Heart left ventricle (tissue), 13 donors: Measurements from ENCODE around the gene STPG2.

Experiments used
- CTCF ChIP-seq, 12 donors: fragments of 200-600 bp; sonication (generic) in 4 of 12; IDR thresholded peaks; one replicate each; pipeline versions ENCODE4 v1.5.0 to v1.8.0; 2018 to 2022; ENCODE audit warnings: antibody characterized with exemption in 12 of 12, mild to moderate bottlenecking in 5 of 12
- POLR2A ChIP-seq, 2 donors: fragments of 450-650 bp; IDR thresholded peaks; one replicate each; pipeline ENCODE4 v1.6.1; 2017; ENCODE audit warnings: antibody characterized with exemption in 2 of 2, mild to moderate bottlenecking in 2 of 2, moderate library complexity in 2 of 2
- donor health status: ischemic (EF 13 %, LVEDD 7.1; RV severe dilation, severe dysfunction).
- donor health status: DM: no; HTN: yes; CAD: no.
- donor health status: DM: no; HTN: no; CAD: no.
- donor health status: ischemic (EF 25% LVEDD 6.9; RV normal size, moderate dysfunction).
- donor health status: ischemic (EF 25% LVEDD 5.7; RV mildly dilated, moderate dysfunction).
- donor health status: ischemic (EF 35%, LVEDD 5.7; RV mildly dilated, moderate dysfunction).
- donor health status: nonischemic (EF 11% LVEDD 7.7; RV severe dilation, severe dysfunction).
- donor health status: DM: yes; HTN: yes; CAD: no.
- donor health status: PGD.
- donor health status: ischemic (EF 29% LVEDD 5.4; RV normal size, mild dysfunction).
- donor health status: nonischemic (EF 23%, LVEDD 6.1; RV moderate dilation, normal function).

- TF ChIP-seq CTCF (IDR thresholded peaks at IDR 0.05) (no peak), POLR2A (IDR thresholded peaks at IDR 0.05) (no peak)
These were observed 555.4 kb downstream of the STPG2 start for GRCh38 chr4:97587912-97588311.
